ENCODE data around the gene CDH4. TPM values are rescaled to one million over a fixed set of nuclear protein-coding genes. Genes with fewer than 3 reads are reported as not detected.

Gene CDH4
- total RNA-seq, 1 donor from 2014 or later = 3.2 TPM

- H3K27me3 Mint-ChIP-seq (ENCODE audit: low read depth, unreplicated experiment) = peaks cover 47% of the 10 kb centered on the region
- FAIRE-seq (no peak), DNase-seq (ENCODE audit: low read depth) (no peak)
- H3K4me3 ChIP-seq (ENCODE audit: insufficient read depth, low read depth, low read length) = no peak overlapping the region
- no peak overlapping the region for H3K4me3 Mint-ChIP-seq (ENCODE audit: unreplicated experiment)
- no peak overlapping the region for H3K4me2 ChIP-seq (ENCODE audit: low read length)
- no peak overlapping the region for H2AFZ ChIP-seq (ENCODE audit: low read depth, low read length)
- H4K20me1 ChIP-seq (ENCODE audit: insufficient read depth, low read length) = no peaks in the 10 kb centered on the region
- no peaks in the 10 kb centered on the region for H3K4me1 Mint-ChIP-seq (ENCODE audit: low read depth, unreplicated experiment)
- peaks cover 5% of the 10 kb centered on the region for H3K9me3 Mint-ChIP-seq (ENCODE audit: unreplicated experiment)
- H3K36me3 ChIP-seq (ENCODE audit: insufficient read depth, low read length) = no peaks in the 10 kb centered on the region
- no peak overlapping the region for H3K27ac ChIP-seq (ENCODE audit: low read depth, low read length)
- H3K9ac ChIP-seq (ENCODE audit: low read length) = no peak overlapping the region
- no peaks in the 10 kb centered on the region for H3K4me1 ChIP-seq (ENCODE audit: insufficient read depth, low read length)
- peaks cover 5% of the 10 kb centered on the region for H3K27me3 ChIP-seq (ENCODE audit: insufficient read depth, low read length)
- H3K79me2 ChIP-seq (ENCODE audit: insufficient read depth, low read length) = no peaks in the 10 kb centered on the region
- no peaks in the 10 kb centered on the region for H3K36me3 Mint-ChIP-seq (ENCODE audit: low read depth, unreplicated experiment)
- H3K9me3 ChIP-seq (ENCODE audit: insufficient read depth, low read depth, low read length) = peaks cover 3% of the 10 kb centered on the region
- H3K27ac Mint-ChIP-seq (ENCODE audit: unreplicated experiment) = no peak overlapping the region
- no peak for TF ChIP-seq CTCF (IDR thresholded peaks at IDR 0.05; ENCODE audit: insufficient read depth, low read depth, low read length)
- no peak for TF ChIP-seq EZH2 (IDR thresholded peaks at IDR 0.05; ENCODE audit: insufficient read depth, low read length)
These were observed 18.5 kb upstream of the CDH4 start for GRCh38 chr20:61233590-61233989.

- no peaks in the 10 kb centered on the region for H4K20me1 ChIP-seq (ENCODE audit: insufficient read depth, low read length)
- H3K27me3 Mint-ChIP-seq (ENCODE audit: low read depth, unreplicated experiment) = peaks cover 47% of the 10 kb centered on the region
- H3K36me3 Mint-ChIP-seq (ENCODE audit: low read depth, unreplicated experiment) = no peaks in the 10 kb centered on the region
- no peak for DNase-seq (ENCODE audit: low read depth)
- no peak overlapping the region for H2AFZ ChIP-seq (ENCODE audit: low read depth, low read length)
- H3K9me3 ChIP-seq (ENCODE audit: insufficient read depth, low read depth, low read length) = peaks cover 8% of the 10 kb centered on the region
- TF ChIP-seq CTCF (IDR thresholded peaks at IDR 0.05; ENCODE audit: insufficient read depth, low read depth, low read length) = no peak
- TF ChIP-seq EZH2 (IDR thresholded peaks at IDR 0.05; ENCODE audit: insufficient read depth, low read length) = no peak
- no peaks in the 10 kb centered on the region for H3K36me3 ChIP-seq (ENCODE audit: insufficient read depth, low read length)
- peaks cover 11% of the 10 kb centered on the region for H3K9me3 Mint-ChIP-seq (ENCODE audit: unreplicated experiment)
- peaks cover 5% of the 10 kb centered on the region for H3K27me3 ChIP-seq (ENCODE audit: insufficient read depth, low read length)
- no peak for FAIRE-seq
- no peaks in the 10 kb centered on the region for H3K4me1 ChIP-seq (ENCODE audit: insufficient read depth, low read length)
- no peak overlapping the region for H3K27ac Mint-ChIP-seq (ENCODE audit: unreplicated experiment)
- no peak overlapping the region for H3K4me2 ChIP-seq (ENCODE audit: low read length)
- H3K9ac ChIP-seq (ENCODE audit: low read length) = no peak overlapping the region
- no peak overlapping the region for H3K27ac ChIP-seq (ENCODE audit: low read depth, low read length)
- H3K79me2 ChIP-seq (ENCODE audit: insufficient read depth, low read length) = no peaks in the 10 kb centered on the region
- no peak overlapping the region for H3K4me3 Mint-ChIP-seq (ENCODE audit: unreplicated experiment)
- H3K4me3 ChIP-seq (ENCODE audit: insufficient read depth, low read depth, low read length) = no peak overlapping the region
- H3K4me1 Mint-ChIP-seq (ENCODE audit: low read depth, unreplicated experiment) = no peaks in the 10 kb centered on the region
These were observed 17.7 kb upstream of the CDH4 start for GRCh38 chr20:61234224-61234890.

DNA sequence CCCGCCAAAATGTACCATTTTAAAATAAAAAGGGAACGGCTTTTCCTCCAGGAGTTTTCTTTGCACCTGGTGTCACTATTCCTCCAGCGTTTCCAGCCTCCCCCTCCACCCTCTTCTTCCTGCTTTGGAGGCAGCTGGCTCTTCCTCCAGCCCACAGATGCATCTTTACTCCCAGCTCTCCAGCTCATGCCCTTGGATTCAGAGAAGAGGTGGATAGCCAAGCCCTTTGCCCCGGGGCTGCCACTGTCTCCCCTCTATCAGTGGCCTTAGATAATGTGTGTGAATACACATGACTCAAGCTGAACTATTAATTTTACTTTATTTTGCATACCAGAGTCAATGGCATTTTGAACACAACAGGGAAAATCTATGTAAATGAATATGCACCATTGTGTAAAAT, 15.3 kb upstream of the CDH4 start:
- H3K4me3 ChIP-seq (ENCODE audit: insufficient read depth, low read depth, low read length) = no peak overlapping the region
- no peak overlapping the region for H2AFZ ChIP-seq (ENCODE audit: low read depth, low read length)
- peaks cover 13% of the 10 kb centered on the region for H3K9me3 ChIP-seq (ENCODE audit: insufficient read depth, low read depth, low read length)
- peaks cover 7% of the 10 kb centered on the region for H3K27me3 ChIP-seq (ENCODE audit: insufficient read depth, low read length)
- H3K27me3 Mint-ChIP-seq (ENCODE audit: low read depth, unreplicated experiment) = peaks cover 64% of the 10 kb centered on the region
- no peaks in the 10 kb centered on the region for H3K4me1 Mint-ChIP-seq (ENCODE audit: low read depth, unreplicated experiment)
- H3K9me3 Mint-ChIP-seq (ENCODE audit: unreplicated experiment) = peaks cover 9% of the 10 kb centered on the region
- H3K4me2 ChIP-seq (ENCODE audit: low read length) = no peak overlapping the region
- peaks cover 2% of the 10 kb centered on the region for H3K36me3 Mint-ChIP-seq (ENCODE audit: low read depth, unreplicated experiment)
- H3K36me3 ChIP-seq (ENCODE audit: insufficient read depth, low read length) = no peaks in the 10 kb centered on the region
- no peak overlapping the region for H3K27ac ChIP-seq (ENCODE audit: low read depth, low read length)
- no peaks in the 10 kb centered on the region for H4K20me1 ChIP-seq (ENCODE audit: insufficient read depth, low read length)
- no peaks in the 10 kb centered on the region for H3K79me2 ChIP-seq (ENCODE audit: insufficient read depth, low read length)
- DNase-seq (ENCODE audit: low read depth) (no peak), FAIRE-seq (no peak)
- H3K27ac Mint-ChIP-seq (ENCODE audit: unreplicated experiment) = no peak overlapping the region
- no peak overlapping the region for H3K4me3 Mint-ChIP-seq (ENCODE audit: unreplicated experiment)
- H3K9ac ChIP-seq (ENCODE audit: low read length) = no peak overlapping the region
- TF ChIP-seq CTCF (IDR thresholded peaks at IDR 0.05; ENCODE audit: insufficient read depth, low read depth, low read length) (no peak), EZH2 (IDR thresholded peaks at IDR 0.05; ENCODE audit: insufficient read depth, low read length) (no peak)
- H3K4me1 ChIP-seq (ENCODE audit: insufficient read depth, low read length) = no peaks in the 10 kb centered on the region

Data from astrocyte (in vitro differentiated cells and primary cell).